NCI-H510A (cell line): ENCODE measurements around the gene PACRGL.
"Not testable (repeated sequence)": the region's sequence is repeated elsewhere in the genome, so short reads cannot be mapped to it uniquely, and the experiment has no call there.

Experiments
- DNase-seq: peaks from one replicate; lab custom pipeline; 2025; lab: John Stamatoyannopoulos, UW

Gene PACRGL

GRCh38 chr4:20723463-20723862 is 23.2 kb downstream of the PACRGL start:
- no peak for DNase-seq

DNA sequence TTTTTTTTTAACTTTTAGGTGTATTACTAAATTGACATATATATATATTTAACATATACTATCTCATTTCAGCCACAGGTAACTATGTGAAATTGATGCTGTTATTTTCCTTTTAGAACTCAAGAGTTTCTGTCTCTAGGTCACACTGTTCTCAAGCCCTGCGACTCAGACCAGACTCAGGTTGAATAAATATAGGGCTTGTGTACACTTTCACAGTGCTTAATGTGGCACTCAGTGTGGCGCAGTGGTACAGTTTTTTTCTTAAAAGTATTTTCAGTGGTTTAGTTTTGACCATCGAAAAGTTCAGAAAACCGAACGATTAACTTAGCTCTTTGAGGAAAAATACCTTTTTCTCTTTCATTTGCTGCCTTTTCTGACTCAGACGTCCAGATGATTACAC is 24.7 kb downstream of the PACRGL start:
- no peak for DNase-seq

- no peak for DNase-seq
These were observed 35.7 kb downstream of the PACRGL start for GRCh38 chr4:20735931-20736330.

DNA sequence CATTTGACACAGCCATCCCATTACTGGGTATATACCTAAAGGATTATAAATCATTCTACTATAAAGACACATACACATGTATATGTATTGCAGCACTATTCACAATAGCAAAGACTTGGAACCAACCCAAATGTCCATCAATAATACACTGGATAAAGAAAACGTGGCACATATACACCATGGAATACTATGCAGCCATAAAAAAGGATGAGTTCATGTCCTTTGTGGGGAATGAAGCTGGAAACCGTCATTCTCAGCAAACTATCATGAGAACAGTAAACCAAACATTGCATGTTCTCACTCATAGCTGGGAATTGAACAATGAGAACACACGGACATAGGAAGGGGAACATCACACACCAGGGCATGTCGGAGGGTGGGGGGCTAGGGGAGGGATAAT is 45.7 kb downstream of the PACRGL start:
- not testable (repeated sequence) for DNase-seq

- DNase-seq: no peak
These were observed 52.4 kb downstream of the PACRGL start for GRCh38 chr4:20752641-20753040.

- DNase-seq: no peak
These were observed 53.8 kb downstream of the PACRGL start for GRCh38 chr4:20754036-20754435.

DNA sequence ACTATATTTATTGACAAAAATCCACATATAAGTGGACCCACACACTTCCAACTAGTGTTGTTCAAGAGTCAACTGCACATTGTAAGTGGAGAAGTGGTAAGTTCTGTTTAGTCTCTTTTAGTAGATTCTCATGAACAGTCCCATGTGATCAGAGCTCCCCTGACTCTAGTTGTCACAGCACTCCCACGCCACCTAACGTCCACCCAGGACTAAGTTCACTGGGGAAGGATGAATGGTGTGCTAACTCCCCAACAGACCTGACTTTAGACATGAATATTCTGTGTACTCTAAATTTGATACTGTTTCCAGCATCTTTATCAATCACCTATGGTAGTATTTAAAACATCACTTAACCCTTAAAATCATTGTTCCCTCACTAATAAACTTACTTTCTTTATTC is 59.8 kb downstream of the PACRGL start:
- DNase-seq: no peak

GRCh38 chr4:20761382-20761781 is 61.1 kb downstream of the PACRGL start:
- DNase-seq: no peak

GRCh38 chr4:20761826-20762225 is 61.6 kb downstream of the PACRGL start:
- no peak for DNase-seq

- DNase-seq: no peak
These were observed 64.2 kb downstream of the PACRGL start for GRCh38 chr4:20764366-20764992.

GRCh38 chr4:20773144-20773997 is 73.1 kb downstream of the PACRGL start:
- peak; percentile 4 for DNase-seq

DNA sequence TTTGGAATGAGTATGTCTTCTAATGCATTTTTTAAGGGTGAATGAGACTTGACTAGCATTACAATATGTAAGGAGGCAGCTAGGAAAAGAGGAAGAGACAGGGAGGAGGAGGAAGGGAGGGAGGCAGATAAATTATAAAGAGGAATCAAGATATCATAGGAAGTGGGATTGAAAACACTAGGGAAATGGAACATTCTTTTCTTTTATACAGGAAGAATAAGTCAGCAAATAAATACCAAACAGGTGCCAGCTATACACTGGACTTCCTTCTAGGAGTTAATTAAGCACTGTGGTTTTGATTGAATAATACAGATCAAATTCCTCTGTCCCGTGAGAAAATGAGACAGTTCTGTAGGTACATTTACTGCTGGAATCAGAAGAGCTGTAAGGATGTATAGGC is 78.6 kb downstream of the PACRGL start:
- DNase-seq: no peak

GRCh38 chr4:20783134-20783533 is 82.9 kb downstream of the PACRGL start:
- DNase-seq: not testable (repeated sequence)

- no peak for DNase-seq
These were observed 87.8 kb downstream of the PACRGL start for GRCh38 chr4:20787940-20788665.
